ENCODE results near the gene OR1A2. TPM values are rescaled to one million over a fixed set of nuclear protein-coding genes. Genes with fewer than 3 reads are reported as not detected.
"Not testable (repeated sequence)": the region's sequence is repeated elsewhere in the genome, so short reads cannot be mapped to it uniquely, and the experiment has no call there.

OR1A2 gene, protein sequence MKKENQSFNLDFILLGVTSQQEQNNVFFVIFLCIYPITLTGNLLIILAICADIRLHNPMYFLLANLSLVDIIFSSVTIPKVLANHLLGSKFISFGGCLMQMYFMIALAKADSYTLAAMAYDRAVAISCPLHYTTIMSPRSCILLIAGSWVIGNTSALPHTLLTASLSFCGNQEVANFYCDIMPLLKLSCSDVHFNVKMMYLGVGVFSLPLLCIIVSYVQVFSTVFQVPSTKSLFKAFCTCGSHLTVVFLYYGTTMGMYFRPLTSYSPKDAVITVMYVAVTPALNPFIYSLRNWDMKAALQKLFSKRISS
- not detected for total RNA-seq

DNA sequence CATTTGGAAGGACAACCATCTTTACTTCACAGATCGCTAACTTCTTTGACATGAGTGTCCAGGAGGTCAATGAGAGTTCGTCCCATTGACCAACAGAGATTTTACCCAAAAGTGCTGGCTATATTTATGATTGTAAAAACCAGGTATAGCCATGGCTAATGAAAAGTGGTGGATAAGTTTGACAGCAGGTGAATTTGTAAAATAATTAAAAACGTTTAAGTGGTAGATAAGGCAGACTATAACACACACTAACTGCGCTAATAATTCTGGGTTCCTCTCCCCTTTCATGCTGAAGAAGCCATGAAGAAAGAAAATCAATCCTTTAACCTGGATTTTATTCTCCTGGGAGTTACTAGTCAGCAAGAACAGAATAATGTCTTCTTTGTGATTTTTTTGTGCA, at the start of gene OR1A2:
OR1A2 (plus strand) TSS at position 301 of the 400 bp plus-strand sequence; CDS start at position 301, 0 bp downstream.
- no peak for DNase-seq

GRCh38 chr17:3157218-3157617, 40.1 kb upstream of the OR1A2 start:
- no peak for DNase-seq

DNA sequence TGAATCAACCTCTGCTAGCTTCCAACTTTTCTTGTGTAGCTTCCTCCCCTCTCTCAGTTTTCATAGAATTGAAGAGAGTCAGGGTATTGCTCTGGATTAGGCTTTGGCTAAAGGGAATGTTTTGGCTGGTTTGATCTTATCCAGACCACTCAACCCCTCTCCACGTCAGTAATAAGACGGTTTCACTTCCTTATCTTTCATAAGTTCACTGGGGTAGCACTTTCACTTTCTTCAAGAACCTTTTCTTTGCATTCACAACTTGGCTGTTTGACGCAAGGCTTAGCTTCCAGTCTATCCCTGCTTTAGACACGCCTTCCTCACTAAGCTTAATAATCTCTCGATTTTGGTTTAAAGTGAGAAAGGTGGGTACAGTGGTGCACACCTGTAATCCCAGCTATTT, 29.7 kb upstream of the OR1A2 start:
- DNase-seq: no peak

- DNase-seq: no peak
Measured at GRCh38 chr17:3189961-3190360, 7.4 kb upstream of the OR1A2 start.

GRCh38 chr17:3207367-3207766, 10.0 kb downstream of the OR1A2 start, which contains the start of gene OR1A1:
TSS of gene OR1A1 (plus strand) at chr17:3207667. CDS start at chr17:3215621, 7,954 bp downstream.
- DNase-seq: no peak

DNA sequence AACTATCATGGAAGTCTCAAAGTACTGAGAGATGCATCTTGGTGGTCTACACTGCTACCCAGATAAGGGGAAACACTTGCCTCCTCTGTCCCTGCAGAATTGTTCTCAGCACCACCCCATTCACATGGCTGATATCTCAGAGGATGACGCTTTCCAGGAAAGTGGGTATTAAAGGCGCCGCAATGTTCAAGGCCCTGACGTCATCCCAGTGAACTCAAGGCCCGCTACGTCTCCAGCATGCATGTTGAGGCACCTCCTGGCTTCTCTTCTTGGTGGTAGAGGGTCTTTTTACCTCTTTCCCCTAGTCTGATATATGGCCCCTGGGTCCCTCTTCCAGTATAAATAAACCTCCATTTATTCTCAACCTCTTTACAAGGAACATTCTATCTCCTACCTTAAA, 11.2 kb downstream of the OR1A2 start:
- DNase-seq: no peak

DNA sequence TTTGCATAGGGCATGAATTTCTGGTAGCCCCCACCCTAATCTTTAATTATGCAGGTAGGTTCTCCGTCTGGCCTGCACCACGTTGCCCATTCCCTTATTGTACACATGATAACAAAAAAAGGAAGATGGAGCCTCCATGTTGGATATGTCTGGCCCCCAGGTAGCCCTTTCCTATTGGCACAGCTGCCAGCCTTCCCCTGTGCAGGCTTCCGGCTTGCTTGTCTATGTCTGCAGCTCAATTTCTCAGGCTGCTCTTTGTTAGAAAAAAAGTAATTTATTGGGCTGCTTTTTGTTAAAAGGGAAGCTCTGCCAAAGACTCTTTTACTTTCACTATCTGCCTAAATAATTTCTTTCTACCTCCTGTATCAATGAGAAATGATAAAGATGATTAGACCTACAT, 15.7 kb downstream of the OR1A2 start:
- no peak for DNase-seq

- no peak for DNase-seq
Measured at GRCh38 chr17:3213587-3213986, 16.3 kb downstream of the OR1A2 start.

- DNase-seq: not testable (repeated sequence)
Measured at GRCh38 chr17:3219978-3220377, 22.7 kb downstream of the OR1A2 start.

GRCh38 chr17:3221850-3222249, 24.5 kb downstream of the OR1A2 start:
- DNase-seq: no peak

GRCh38 chr17:3222505-3222904, 25.2 kb downstream of the OR1A2 start:
- no peak for DNase-seq

- not testable (repeated sequence) for DNase-seq
Measured at GRCh38 chr17:3224721-3225352, 27.5 kb downstream of the OR1A2 start.

DNA sequence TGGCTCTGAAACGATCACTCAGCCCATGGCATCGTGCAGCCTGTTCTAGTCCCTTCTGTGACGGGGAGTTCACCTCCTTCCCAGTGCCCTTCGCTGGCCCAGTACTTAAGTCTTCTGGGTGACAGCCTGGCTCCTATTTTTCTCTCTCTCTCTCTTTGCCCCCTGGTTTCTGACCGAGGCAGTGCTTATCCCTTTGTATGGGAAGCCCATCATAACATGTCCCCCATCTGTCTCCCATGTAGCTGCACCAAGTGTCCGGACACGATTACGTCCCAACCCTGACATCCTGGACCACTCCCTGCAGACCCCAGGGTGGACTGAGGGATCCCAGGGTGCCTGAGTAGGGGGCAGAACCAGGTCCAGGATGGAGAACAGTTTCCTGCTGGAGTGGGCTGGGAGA, 35.0 kb downstream of the OR1A2 start:
- not testable (repeated sequence) for DNase-seq

GRCh38 chr17:3238685-3239084, 41.4 kb downstream of the OR1A2 start:
- not testable (repeated sequence) for DNase-seq

GRCh38 chr17:3241044-3241443, 43.7 kb downstream of the OR1A2 start:
- DNase-seq: not testable (repeated sequence)

GRCh38 chr17:3244841-3245240, 47.5 kb downstream of the OR1A2 start:
- DNase-seq: not testable (repeated sequence)
